ENCODE data around the gene KIAA1217.

The KIAA1217 gene

DNA sequence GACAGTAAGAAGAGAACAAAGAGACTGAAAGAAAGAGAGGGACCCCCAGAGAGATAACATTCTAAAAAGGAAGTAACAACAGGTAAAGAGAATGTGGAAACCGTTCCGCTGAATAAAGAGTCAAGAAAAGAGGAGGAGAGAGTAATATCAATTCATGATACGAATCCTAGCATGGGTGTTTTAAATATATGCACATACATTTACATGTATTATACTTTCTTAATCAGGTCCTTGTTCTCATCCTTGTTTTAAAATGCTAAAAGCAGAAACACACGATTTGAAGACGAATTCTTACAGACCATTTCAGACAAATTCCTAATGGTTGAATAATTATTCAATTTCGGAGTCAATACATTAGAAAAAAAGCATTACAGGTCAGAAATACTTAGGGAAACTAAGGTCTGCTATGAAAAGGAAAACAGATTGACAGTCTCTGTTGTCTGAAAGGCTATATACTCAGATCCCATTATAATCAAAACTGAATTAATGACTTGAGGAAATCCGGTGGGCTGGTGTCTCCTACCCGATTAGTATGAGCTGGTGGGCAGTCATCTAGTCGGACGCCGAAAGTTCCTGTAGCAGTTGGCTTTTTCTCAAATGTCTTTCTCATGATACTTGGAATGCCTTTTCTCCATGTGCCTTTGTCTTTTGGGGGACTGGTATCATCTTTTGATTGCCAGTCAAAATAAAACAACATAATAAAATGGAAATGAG, 387.4 kb downstream of the KIAA1217 start:
- Histone ChIP-seq H3K9me2 (replicated peaks; ENCODE audit: insufficient read depth, low read length) (no peaks in the 10 kb centered on the region), H3K27ac (ENCODE audit: low read depth, low read length) (no peak overlapping the region), H4K20me1 (ENCODE audit: low read depth, low read length) (no peaks in the 10 kb centered on the region), H3K9me3 (ENCODE audit: insufficient read depth, low read length) (no peaks in the 10 kb centered on the region), H3K9ac (ENCODE audit: low read length) (no peak overlapping the region), H3K79me2 (ENCODE audit: insufficient read depth, low read length) (no peaks in the 10 kb centered on the region), H2AFZ (ENCODE audit: low read depth, low read length, severe bottlenecking) (no peak overlapping the region), H3K4me3 (ENCODE audit: insufficient read depth, low read length, poor library complexity, severe bottlenecking) (no peak overlapping the region), H3F3A (ENCODE audit: insufficient read depth) (no peaks in the 10 kb centered on the region), H3K4me2 (ENCODE audit: low read depth, low read length, poor library complexity, severe bottlenecking) (no peak overlapping the region), H3K36me3 (ENCODE audit: low read length) (no peaks in the 10 kb centered on the region), H3K27me3 (ENCODE audit: low read length) (no peaks in the 10 kb centered on the region)
- no peak for TF ChIP-seq EZH2phosphoT487 (conservative IDR thresholded peaks at IDR 0.05; ENCODE audit: low read length)
- TF ChIP-seq, protein P1, sequence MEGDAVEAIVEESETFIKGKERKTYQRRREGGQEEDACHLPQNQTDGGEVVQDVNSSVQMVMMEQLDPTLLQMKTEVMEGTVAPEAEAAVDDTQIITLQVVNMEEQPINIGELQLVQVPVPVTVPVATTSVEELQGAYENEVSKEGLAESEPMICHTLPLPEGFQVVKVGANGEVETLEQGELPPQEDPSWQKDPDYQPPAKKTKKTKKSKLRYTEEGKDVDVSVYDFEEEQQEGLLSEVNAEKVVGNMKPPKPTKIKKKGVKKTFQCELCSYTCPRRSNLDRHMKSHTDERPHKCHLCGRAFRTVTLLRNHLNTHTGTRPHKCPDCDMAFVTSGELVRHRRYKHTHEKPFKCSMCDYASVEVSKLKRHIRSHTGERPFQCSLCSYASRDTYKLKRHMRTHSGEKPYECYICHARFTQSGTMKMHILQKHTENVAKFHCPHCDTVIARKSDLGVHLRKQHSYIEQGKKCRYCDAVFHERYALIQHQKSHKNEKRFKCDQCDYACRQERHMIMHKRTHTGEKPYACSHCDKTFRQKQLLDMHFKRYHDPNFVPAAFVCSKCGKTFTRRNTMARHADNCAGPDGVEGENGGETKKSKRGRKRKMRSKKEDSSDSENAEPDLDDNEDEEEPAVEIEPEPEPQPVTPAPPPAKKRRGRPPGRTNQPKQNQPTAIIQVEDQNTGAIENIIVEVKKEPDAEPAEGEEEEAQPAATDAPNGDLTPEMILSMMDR (IDR thresholded peaks at IDR 0.05; ENCODE audit: insufficient read depth, low read length, poor library complexity, severe bottlenecking) = no peak

DNA sequence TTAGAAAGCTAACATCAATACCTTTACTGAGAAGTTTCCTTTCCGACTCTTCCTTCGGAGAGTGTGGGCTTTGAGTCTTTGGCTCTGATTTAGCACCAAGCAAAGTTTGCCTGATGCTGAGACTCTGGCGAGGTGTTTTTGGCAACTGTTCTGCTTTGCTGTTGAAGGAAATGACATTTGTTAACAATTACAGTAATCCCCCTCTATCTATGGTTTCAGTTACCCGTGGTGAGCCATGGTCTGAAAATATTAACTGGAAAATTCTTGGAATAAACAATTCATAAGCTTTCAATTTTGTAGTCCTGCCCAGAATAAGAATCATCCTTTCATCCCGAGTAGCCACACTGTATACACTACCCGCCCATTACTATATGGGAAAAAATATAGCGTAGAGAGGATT, 388.5 kb downstream of the KIAA1217 start:
- Histone ChIP-seq H3K27ac (ENCODE audit: low read depth, low read length) (no peak overlapping the region), H3K27me3 (ENCODE audit: low read length) (no peaks in the 10 kb centered on the region), H3K9ac (ENCODE audit: low read length) (no peak overlapping the region), H3F3A (ENCODE audit: insufficient read depth) (no peaks in the 10 kb centered on the region), H3K79me2 (ENCODE audit: insufficient read depth, low read length) (no peaks in the 10 kb centered on the region), H3K4me3 (ENCODE audit: insufficient read depth, low read length, poor library complexity, severe bottlenecking) (no peak overlapping the region), H3K9me2 (replicated peaks; ENCODE audit: insufficient read depth, low read length) (no peaks in the 10 kb centered on the region), H3K36me3 (ENCODE audit: low read length) (no peaks in the 10 kb centered on the region), H2AFZ (ENCODE audit: low read depth, low read length, severe bottlenecking) (no peak overlapping the region), H3K9me3 (ENCODE audit: insufficient read depth, low read length) (no peaks in the 10 kb centered on the region), H4K20me1 (ENCODE audit: low read depth, low read length) (no peaks in the 10 kb centered on the region), H3K4me2 (ENCODE audit: low read depth, low read length, poor library complexity, severe bottlenecking) (no peak overlapping the region)
- TF ChIP-seq EZH2phosphoT487 (conservative IDR thresholded peaks at IDR 0.05; ENCODE audit: low read length) = no peak
- TF ChIP-seq, protein P1 (IDR thresholded peaks at IDR 0.05; ENCODE audit: insufficient read depth, low read length, poor library complexity, severe bottlenecking) = no peak
